ENCODE measurements around the gene PHLDA3.

The PHLDA3 gene

DNA sequence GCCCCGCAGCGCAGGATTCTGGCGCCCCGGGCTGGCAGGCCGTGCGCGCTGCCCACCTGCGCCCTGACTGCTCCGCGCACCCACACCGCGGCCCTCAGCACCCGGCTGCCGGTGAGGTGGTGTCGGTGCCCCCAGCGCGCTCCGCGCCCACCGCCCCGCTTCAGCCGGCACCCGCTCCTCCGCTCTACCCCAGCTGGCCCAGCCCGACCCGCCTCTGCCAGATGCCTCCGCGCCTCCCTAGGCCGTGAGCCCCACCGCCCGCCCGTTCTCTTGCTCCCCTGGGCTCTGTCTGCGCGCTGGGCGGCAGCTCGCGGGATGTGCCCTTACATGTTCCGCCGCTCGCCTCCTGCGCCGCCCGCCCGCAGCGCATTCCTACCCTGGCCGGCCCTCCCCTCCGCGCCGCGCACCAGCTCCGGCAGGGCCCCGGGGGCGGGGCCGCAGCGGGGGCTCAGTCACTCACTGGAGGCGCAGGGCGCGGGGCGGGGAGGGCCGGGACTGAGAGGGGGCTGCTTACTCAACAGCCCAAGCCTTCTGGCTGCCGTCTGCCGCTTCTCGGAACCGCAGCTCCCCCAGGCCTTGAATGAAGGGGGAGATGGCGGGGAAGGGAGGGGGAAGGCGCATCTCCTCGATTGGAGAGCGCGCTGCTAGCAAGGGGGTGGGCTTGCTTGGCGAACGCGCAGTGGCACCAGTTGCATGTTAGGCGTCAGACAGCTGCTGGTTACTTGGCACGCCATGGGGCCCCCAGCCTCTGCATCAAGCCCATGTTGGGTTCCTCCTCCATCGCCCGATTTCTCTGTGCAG lies at the start of gene PHLDA3:
Gene PHLDA3 (minus strand): TSS at position 345 of the 801 bp plus-strand sequence. CDS start 402 bp downstream, outside the sequence.
- DNase-seq = peak; percentile 81

DNA sequence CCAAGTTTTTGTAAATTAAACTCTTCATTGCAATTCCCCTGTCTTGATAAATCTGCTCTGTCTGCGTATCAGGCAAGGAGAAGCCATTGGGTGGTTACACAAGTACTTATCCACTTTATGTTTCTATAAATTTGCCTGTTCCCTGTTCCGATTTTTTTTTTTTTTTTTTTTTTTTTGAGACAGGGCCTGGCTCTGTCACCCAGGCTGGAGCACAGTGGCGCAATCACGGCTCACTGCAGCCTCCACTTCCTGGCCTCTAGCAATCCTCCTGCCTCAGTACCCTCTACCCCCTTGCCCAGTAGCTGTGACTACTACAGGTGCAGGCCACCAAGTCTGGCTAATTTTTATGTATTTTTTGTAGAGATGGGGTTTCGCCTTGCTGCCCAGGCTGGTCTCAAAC lies 49.1 kb upstream of the PHLDA3 start:
- no peak for DNase-seq

DNA sequence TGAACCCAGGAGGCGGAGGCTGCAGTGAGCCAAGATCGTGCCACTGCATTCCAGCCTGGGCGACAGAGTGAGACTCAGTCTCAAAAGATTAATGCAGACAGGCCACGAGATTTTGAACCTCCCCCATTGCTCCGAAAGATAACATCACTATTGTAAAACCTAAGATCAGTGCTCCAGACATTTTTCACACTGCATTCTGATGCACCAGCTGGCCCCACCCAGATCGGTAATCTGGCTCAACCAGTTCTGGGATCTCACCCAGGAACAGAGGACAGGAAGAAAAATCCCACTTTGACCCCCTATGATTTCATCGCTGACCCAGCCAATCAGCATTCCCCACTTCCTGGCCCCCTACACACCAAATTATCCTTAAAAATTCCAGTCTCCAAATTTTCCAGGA lies 48.6 kb upstream of the PHLDA3 start:
- DNase-seq = no peak

DNA sequence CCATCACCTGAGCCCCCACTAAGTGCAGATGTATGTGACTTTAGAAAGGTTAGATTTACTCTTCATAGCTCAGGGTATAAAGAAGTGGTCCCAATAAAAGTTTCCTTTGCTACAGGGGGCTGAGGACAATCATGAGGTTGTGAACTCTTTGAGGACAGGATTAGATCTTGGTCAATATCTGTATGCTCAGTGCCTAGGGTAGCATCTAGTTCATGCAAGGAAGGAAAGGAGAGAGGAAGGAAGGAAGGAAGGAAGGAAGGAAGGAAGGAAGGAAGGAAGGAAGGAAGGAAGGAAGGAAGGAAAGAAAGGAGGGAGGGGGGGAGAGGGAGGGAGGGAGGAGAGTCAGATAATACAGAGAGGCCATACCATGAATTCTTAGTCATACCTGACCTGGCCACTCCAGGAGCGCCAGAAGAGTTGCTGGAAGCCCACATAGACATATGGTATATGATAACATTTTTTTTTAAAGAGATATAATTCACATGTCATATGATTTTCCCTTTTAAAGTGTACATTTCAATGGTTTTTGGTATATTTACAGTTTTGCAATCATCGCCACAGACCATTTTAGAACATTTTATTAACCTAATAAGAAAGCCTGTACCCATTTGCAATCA lies 47.6 kb upstream of the PHLDA3 start:
- peak; percentile 33 for DNase-seq

DNA sequence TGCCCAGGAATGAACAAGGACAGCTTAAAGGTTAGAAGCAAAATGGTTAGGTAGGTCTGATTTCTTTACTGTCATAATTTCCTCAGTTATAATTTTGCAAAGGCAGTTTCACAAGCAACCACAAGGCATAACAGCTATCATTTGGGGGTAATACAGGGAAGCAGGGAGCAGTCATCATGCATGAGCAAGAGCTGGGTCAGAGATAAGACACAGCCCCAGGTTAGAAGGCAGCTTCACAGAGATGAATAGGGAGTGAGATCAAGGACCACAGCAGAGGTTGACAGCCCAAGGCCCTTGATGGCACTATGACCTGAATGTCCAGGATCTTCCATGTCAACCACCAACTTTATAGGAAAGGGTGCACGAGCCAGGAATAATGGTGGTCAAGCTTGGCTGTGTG lies 46.9 kb upstream of the PHLDA3 start:
- DNase-seq = peak; percentile 82

DNA sequence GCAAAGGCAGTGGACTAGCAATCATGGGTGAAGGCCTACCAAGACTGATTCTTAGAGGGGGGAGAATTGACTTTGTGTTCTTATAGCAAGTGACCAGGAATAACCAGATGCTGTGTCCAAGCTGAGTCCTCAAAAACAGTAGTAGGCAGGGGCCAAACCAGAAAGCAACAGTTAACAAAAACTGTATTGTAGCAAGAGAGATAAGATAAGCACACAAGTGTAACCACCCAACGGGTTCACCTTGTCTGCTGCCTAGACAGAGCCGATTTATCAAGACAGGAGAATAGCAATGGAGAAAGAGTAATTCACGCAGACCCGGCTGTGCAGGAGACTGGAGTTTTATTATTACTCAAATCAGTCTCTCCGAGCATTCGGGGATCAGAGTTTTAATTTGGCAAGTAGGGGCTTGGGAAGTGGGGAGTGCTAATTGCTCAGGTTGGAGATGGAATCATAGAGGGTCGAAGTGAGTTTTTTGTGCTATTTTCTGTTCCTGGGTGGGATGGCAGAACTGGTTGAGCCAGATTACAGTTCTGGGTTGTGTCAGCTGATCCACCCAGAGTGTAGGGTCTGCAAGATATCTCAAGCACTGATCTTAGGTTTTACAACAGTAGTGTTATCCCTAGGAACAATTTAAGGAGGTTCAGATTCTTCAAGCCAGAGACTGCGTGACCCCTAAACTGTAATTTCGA lies 46.2 kb upstream of the PHLDA3 start:
- DNase-seq = peak; percentile 58

DNA sequence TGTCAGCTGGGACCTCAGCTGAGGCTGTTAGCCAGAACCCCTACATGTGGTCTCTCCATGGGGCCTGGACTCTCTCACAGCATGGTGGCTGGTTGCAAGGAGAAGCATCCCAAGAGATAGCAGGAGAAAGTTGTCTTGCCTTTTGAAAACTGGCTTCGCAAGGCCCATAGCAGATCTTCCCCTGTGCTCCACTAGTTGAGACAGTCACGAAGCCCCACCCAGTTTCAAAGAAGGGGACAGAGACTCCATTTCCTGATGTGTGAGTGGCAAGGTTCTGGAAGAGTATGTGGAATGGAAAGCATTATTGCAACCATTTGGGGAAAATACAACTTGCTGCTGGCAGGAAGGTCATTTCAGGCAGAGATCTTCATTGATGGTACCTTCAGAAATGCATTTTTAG lies 45.5 kb upstream of the PHLDA3 start:
- DNase-seq = peak; percentile 36

DNA sequence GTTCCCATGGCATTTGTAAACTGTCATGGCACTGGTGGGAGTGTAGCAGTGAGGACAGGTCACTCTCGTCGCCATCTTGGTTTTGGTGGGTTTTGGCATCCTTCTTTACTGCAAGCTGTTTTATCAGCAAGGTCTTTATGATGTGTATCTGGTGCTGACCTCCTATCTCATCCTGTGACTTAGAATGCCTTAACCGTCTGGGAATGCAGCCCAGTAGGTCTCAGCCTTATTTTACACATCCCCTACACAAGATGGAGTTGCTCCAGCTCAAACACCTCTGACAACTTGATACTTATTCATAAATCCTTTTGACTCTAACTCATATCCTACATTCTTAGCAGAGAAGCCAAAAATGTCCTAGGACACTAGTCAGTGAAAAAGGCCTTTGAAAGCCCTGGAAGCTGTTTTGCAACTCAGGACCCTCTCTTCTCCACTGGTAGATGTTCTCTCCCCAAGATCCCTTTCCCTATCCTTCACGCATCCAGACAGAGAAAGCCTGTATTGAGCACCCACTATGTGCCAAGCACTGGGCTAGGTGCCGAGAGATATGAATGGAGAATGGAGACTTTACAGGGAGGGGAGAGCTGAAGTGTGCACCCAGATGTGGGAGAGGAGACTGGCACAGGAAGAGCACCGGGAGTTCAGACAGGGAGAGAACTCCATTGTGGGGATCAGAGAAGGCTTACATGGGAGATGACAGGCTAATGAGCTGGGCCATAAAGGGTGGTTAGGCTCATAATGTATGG lies 44.7 kb upstream of the PHLDA3 start:
- DNase-seq = no peak

DNA sequence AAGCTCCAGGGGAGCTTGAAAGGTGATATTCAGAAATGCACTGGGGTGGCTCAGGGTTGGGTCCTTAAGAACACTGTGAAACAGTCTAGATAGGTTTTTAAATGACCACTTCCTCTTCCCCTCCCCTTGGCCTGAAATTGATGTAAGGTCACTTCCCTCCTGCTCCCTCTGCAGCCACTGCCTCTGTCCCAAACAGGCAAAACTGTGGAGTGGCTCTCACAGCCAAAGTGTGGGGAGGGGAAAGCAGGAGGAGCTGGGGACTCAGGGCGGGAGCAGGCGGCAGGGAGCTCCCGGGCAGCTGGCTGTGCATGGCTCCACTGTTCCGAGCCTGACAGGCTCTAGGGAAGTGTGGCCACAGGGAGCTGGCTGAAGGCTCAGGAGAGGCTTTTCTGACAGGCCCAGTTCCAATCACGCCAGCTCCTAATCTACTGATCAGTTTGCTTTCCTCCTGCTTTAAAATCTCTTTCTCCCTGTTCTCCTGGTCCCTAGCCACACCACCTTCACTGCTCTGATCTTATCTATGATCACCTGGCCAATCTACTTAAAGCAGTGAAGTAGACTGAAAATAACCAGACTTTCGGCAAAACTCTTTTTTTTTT lies 43.1 kb upstream of the PHLDA3 start:
- DNase-seq = peak; percentile 69

DNA sequence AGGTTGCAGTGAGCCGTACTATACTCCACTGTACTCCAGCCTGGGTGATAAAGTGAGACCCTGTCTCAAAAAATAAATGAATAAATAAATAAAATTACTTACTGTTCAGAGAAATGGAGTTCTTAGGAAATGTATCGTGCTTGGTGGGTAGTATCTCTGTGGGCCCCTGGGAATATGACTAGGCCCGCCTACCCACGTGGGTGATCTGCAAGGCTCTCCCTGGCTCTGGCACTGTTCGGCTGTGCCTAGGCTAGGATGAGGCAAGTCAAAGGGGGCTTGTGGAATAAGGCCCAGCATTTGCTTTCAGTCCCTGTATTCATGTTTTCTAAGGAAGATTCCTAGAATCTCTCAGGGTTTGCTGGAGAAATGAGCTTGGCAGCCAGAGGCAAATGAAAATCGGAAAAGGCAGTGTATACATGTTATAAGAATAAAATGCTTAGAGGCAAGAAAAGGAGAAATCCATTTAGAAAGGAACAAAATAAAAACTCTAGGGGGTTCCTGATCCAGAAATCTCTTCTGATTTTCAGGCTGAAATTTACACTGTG lies 42.5 kb upstream of the PHLDA3 start:
- DNase-seq = no peak

DNA sequence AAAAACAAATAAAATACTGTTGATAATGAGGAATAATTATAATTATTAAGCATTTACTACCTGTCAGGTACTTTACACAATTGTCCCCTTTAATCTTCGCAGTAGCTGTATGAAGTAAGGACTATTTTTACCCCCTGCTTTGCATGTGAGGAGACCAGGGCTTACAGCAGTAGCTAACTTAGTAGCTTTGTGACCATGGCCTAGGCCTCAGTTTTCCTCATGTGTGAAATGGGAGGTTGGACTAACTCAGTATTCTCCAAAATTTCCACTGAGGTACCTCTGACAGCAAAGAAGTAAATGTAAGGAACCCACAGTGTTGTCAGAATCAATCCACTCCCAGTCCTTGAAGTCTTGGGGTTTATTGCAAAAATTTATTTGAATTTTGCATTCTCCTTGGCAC lies 41.7 kb upstream of the PHLDA3 start:
- no peak for DNase-seq

DNA sequence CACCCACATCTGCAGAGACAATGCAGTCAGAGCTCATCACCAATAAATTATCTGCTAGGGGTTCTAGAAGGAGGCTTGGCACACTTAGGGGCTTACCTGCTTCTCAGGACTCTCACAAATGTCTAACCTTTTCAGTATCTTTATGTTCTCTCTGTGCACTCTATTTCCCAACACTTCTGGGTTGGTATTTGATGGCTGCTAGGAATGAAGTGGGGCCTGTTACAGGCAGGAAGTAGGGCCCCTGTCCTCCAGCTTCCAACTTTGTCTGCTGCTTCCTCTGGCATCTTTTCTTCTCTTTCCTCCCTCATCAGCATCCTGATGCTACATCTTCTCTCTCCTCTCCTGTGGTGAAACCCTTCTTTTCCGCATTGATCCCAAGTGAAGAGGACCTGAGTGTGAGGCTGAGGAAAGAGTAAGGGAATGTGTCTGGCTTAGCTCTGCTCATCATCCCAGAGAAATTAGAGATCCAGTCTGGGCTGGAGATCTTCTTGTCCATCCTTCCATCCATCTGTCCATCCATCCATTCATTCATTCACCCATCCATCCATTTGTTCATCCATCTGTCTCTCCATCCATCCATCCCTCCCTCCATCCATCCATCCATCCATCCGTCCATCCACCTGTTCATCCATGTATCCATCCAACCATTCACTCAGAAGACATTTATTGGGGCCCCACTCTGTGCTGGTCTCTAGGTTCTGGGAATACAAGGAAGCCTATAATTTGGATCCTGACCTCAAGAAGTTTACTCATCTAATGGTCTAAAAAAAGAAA lies 40.8 kb upstream of the PHLDA3 start:
- DNase-seq = no peak

DNA sequence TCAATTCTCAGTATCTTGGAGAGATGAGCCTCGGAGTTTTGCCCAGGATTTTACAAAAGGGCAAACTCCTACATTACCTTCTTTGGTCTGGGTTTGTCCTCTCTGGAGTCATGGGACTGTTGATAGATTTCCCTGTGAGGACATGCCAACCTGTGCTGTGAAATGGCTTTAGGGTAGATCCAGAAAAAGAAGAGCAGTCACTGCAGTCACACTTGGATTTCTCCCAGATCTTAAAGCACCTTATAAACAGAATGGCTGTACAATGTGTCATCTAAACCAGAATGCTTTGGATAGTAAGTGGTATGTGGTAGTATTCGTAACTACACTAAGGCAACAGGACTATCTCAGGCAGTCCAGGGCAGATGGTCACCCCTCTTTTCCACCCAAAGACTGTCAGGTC lies 39.8 kb upstream of the PHLDA3 start:
- no peak for DNase-seq

DNA sequence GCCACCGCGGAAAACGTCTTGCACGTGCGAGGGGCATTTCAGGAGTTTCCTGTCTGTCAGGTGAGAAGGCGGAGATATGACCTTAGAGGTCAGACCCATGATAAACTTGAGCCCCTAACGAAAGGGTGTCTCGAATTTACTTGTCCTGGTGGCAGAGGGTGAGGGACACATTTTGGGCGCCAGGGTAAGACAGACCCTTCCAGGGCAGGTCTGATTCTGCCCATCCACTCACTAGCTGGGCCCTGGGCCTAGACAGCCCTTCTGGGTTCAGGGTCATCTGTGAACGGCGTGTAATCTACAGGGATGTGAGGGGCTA lies 38.3 kb upstream of the PHLDA3 start:
- no peak for DNase-seq

DNA sequence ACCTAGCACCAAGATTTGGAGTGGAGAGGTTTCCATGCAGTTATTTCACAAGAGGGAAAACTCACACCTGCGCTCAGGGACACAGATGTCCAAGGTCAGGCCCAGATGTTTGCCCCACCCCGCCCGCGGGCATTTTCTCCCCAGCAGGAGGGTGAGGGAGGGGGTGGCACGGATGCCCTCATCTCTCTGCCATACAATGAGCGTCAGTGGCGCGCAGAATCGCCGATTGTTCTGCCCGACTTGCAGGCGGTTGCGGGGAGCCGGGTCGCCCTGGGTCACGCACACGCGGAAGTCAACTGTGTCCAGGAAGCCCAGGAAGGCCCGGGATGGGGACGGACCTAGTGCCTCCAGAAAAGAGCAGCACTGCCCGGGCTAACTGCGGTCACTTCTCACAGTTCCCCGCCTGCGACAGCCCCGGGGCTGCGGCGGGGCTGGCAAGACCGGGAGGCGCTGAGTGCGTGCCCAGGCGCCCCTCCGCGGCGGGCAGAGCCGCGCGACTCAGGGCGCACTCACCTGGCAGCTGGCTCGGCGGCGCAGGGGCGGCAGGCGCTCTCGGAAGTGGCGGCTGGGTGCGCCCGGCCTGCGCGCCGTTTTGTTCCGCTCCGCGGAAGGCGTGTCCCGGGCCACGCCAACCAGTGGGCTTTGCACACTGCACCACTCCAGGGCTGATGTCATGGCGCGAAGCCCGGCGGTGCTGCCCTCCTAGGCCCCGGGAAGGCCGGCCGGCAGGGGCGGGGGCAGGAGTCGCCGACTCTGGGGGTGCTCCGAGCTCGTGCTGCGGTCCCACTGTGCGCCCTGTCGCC lies 37.8 kb upstream of the PHLDA3 start, which contains the start of gene CSRP1:
Gene CSRP1 (minus strand): TSS at position 567 of the 803 bp plus-strand sequence. CDS start 10,820 bp downstream, outside the sequence.
- peak; percentile 94 for DNase-seq

DNA sequence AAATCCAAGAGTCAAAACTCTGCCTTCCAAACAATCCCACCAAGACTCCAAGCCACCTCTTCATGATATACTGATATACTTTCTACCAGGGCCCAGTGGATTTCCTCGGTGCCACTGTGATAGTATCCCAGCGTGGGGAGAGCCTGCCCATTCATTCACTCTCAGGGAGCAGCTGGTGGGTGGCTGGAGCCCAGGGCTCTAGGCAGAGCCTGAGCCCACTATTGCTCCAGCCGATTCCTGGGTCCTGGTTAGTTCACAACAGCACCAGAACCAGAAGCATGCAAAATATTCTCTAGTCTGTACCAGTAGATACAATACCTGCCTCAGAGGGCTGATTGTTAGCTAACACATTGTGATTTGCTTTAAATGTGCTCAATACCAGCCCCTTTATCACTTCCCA lies 37.1 kb upstream of the PHLDA3 start:
- DNase-seq = no peak

DNA sequence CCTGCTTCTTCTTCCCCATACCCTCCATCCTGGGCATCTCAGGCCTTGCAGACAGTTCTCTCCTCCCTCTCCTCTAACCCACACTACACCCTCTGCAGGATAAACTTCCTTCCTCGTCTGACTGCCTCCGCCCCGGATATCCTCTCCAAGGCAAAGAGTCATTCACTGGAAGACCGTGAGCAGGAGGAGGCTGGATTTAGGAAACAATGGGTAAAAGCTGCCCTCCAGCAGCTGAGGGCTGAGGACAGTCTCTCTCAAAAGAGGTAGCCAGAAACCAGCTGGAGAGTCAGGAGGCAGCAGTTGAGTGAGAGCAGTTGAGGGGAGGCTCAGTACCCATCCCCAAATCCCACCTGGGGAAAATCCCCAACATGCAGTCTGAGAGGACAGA lies 36.5 kb upstream of the PHLDA3 start:
- peak; percentile 33 for DNase-seq

DNA sequence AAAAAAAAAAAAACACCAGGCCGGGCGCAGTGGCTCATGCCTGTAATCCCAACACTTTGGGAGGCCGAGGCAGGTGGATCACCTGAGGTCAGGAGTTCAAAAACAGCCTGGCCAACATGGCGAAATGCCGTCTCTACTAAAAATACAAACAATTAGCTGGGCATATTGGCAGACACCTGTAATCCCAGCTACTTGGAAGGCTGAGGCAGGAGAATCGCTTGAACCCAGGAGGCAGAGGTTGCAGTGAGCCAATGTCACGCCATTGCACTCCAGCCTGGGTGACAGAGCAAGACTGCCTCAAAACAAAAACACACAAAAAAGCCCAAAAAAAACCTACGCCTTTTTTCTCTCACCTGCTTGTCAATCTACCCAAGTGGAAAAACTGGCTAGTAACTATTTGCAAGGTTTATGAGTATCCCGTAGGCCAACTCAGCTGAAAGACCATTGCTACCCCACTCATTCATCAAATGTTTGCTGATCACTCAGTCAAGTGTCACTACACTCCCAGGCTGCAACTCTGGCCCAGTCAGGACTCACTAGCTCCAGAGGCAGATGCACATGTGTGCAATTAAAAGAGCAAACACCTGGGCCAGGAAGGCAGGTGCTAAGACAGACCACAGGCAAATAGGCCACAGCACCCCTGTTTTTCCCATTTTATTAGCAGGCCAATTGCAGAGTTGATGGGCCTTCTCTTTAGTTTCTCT lies 36.0 kb upstream of the PHLDA3 start:
- DNase-seq = no peak

DNA sequence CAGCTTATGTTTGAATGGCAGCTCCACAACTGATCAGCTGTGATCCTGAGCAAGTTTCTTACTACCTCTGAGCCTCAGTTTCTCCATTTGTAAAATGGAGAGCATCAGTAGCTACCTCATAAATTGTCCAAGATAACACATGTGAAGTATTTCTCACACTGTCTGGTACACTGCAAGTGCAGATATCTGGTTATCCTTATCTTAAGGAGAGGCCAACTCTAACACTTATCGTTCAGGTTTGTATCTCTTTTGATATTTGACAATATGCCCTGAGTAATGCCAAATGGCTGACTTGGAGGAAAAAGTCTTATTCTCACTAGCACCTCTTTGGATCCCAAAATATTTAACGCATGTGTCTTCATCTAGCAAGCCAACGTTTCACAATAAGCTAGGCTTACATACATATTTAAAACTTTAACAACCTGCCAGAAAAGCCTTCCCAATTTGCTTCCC lies 35.2 kb upstream of the PHLDA3 start:
- no peak for DNase-seq
